ENCODE data around the gene ETNK1. TPM values are rescaled to one million over a fixed set of nuclear protein-coding genes. Genes with fewer than 3 reads are reported as not detected.

Gene ETNK1
- total and polyA plus RNA-seq, 12 donors, result 16.8 to 79.2 (median 51.5) TPM

GRCh38 chr12:22641353-22642053, 16.5 kb downstream of the ETNK1 start:
- Histone ChIP-seq H3K27ac (no peak overlapping the region), H3K36me3 (replicated peaks in 1 of 2) (no peaks in the 10 kb centered on the region), H3K27me3 (no peaks in the 10 kb centered on the region), H3K4me3 (no peak overlapping the region), H3K9me3 (replicated peaks in 1 of 3) (no peaks in the 10 kb centered on the region), H3K4me1 (replicated peaks in 1 of 2) (peaks cover 0 to 4% of the 10 kb centered on the region in 2 donors)
- intact Hi-C loops (cut with DNase I), result no loop called here
- WGBS, 4 donors, result 75 to 84% (median 78%) methylated on average over 3 of the region's 3 CpGs
- no peak for DNase-seq
- TF ChIP-seq, protein P1, sequence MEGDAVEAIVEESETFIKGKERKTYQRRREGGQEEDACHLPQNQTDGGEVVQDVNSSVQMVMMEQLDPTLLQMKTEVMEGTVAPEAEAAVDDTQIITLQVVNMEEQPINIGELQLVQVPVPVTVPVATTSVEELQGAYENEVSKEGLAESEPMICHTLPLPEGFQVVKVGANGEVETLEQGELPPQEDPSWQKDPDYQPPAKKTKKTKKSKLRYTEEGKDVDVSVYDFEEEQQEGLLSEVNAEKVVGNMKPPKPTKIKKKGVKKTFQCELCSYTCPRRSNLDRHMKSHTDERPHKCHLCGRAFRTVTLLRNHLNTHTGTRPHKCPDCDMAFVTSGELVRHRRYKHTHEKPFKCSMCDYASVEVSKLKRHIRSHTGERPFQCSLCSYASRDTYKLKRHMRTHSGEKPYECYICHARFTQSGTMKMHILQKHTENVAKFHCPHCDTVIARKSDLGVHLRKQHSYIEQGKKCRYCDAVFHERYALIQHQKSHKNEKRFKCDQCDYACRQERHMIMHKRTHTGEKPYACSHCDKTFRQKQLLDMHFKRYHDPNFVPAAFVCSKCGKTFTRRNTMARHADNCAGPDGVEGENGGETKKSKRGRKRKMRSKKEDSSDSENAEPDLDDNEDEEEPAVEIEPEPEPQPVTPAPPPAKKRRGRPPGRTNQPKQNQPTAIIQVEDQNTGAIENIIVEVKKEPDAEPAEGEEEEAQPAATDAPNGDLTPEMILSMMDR (IDR thresholded peaks at IDR 0.05), result no peak
- no peak for TF ChIP-seq POLR2A (IDR thresholded peaks at IDR 0.05)

DNA sequence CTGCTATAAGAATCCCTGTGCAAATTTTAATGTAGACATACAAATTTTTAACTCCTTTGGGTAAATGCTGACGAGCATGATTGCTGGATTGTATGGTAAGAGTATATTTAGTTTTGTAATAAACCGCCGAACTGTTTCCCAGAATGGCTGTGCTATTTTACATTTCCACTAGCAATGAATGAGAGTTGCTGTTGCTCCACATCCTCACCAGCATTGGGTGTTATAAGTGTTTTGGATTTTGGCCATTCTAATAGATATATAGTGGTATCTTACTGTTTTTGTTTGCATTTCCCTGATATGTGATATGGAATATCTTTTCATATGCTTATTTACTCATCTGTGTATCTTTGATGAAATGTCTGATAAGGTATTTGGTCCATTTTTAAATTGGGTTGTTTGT, 23.7 kb downstream of the ETNK1 start:
- Histone ChIP-seq H3K4me3 (no peak overlapping the region), H3K9me3 (replicated peaks in 1 of 3) (no peaks in the 10 kb centered on the region), H3K36me3 (replicated peaks in 1 of 2) (no peaks in the 10 kb centered on the region), H3K4me1 (replicated peaks in 1 of 2) (no peaks in the 10 kb centered on the region), H3K27ac (no peak overlapping the region), H3K27me3 (no peaks in the 10 kb centered on the region)
- intact Hi-C loops (cut with DNase I), result no loop called here
- 95 to 99% (median 97%) methylated on average over 3 of the region's 3 CpGs for WGBS, 4 donors
- no peak for TF ChIP-seq POLR2A (IDR thresholded peaks at IDR 0.05)
- TF ChIP-seq, protein P1 (IDR thresholded peaks at IDR 0.05), result no peak
- DNase-seq, result no peak

- H3K36me3 ChIP-seq (replicated peaks in 1 of 2), result no peaks in the 10 kb centered on the region
- 46 to 71% (median 58%) methylated on average over 2 of the region's 2 CpGs for WGBS, 4 donors
- no peak overlapping the region for H3K27ac ChIP-seq
- no peak for DNase-seq
- H3K4me1 ChIP-seq (replicated peaks in 1 of 2), result peaks cover 0 to 8% of the 10 kb centered on the region in 2 donors
- no peak for TF ChIP-seq POLR2A (IDR thresholded peaks at IDR 0.05)
- no peak overlapping the region for H3K4me3 ChIP-seq
- H3K27me3 ChIP-seq, result no peaks in the 10 kb centered on the region
- no peaks in the 10 kb centered on the region for H3K9me3 ChIP-seq (replicated peaks in 1 of 3)
- intact Hi-C loops (cut with DNase I), result no loop called here
Measured at GRCh38 chr12:22653075-22653474, 28.1 kb downstream of the ETNK1 start.

GRCh38 chr12:22653791-22654190, 28.8 kb downstream of the ETNK1 start:
- Histone ChIP-seq H3K27ac (no peak overlapping the region), H3K9me3 (replicated peaks in 1 of 3) (no peaks in the 10 kb centered on the region), H3K36me3 (replicated peaks in 1 of 2) (no peaks in the 10 kb centered on the region), H3K4me1 (replicated peaks in 1 of 2) (peaks cover 0 to 9% of the 10 kb centered on the region in 2 donors), H3K4me3 (no peak overlapping the region), H3K27me3 (no peaks in the 10 kb centered on the region)
- TF ChIP-seq, protein P1 (IDR thresholded peaks at IDR 0.05), result no peak
- no peak for TF ChIP-seq POLR2A (IDR thresholded peaks at IDR 0.05)
- no peak for DNase-seq
- intact Hi-C loops (cut with DNase I), result no loop called here

DNA sequence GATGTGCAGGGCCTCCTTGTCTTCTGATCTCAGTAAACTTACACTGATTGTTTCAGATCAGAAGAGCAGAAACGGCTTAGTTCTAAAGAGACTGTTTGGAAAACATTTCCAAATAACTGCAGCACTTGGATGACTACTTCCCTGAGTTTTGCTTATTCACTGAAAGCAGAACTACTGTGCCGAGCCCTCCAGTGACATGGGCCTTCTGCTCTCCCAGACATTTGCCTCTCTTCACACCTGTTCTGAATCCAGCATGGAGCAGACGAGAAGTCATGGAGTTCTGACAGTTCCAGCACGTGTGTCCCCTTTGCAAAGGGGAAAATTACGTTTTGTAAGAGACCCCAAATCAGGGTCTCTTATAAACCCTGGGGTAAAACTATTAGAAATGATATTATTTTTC, 31.4 kb downstream of the ETNK1 start:
- no peak for TF ChIP-seq POLR2A (IDR thresholded peaks at IDR 0.05)
- TF ChIP-seq, protein P1 (IDR thresholded peaks at IDR 0.05), result no peak
- no peak overlapping the region for H3K4me3 ChIP-seq
- WGBS, 4 donors, result 84 to 90% (median 87%) methylated on average over 5 of the region's 5 CpGs
- peaks cover 0 to 9% of the 10 kb centered on the region in 2 donors for H3K4me1 ChIP-seq (replicated peaks in 1 of 2)
- no peaks in the 10 kb centered on the region for H3K27me3 ChIP-seq
- no peaks in the 10 kb centered on the region for H3K9me3 ChIP-seq (replicated peaks in 1 of 3)
- no peak overlapping the region for H3K27ac ChIP-seq
- DNase-seq, result no peak
- no peaks in the 10 kb centered on the region for H3K36me3 ChIP-seq (replicated peaks in 1 of 2)
- intact Hi-C loops (cut with DNase I), result no loop called here
